ENCODE results near the gene USP15. TPM values are rescaled to one million over a fixed set of nuclear protein-coding genes. Genes with fewer than 3 reads are reported as not detected.

USP15 gene
- total RNA-seq, 4 donors from 2014 or later, result 74.6 to 168 (median 108) TPM

DNA sequence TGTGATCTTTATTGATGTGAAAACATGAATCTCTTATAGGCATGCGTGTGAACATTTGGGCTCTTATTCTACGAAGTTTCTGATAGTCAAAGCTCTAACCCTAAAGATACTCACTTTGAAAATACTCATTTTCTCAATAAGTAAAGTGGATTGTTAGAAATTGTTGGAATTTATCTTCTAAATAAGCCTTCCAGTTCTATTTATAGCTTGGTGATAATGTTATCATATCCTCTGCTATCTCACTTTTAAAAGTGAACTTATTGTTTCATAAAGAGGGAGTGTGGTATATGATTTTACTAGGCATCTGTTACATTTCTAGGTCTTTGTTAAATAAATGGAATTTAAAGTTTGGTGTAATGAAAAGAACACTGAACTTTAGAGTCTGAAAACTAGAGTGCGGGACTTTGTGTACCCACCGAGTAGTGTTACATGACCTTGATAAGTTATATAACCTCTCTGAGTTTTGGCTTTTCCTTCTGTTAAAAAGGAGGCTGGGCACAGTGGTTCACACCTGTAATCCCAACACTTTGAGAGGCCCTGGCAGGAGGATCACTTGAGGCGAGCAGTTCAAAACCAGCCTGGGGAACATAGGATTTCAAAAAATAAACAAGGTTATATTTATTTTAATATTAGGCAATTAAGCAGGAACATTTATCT is 13.6 kb downstream of the USP15 start:
- no peaks in the 10 kb centered on the region for H3K27me3 ChIP-seq
- no peak for DNase-seq
- H3K4me3 ChIP-seq, result no peak overlapping the region
- no peaks in the 10 kb centered on the region for H3K9me3 ChIP-seq
- no peak for TF ChIP-seq POLR2A (IDR thresholded peaks at IDR 0.05)
- TF ChIP-seq, protein P1, sequence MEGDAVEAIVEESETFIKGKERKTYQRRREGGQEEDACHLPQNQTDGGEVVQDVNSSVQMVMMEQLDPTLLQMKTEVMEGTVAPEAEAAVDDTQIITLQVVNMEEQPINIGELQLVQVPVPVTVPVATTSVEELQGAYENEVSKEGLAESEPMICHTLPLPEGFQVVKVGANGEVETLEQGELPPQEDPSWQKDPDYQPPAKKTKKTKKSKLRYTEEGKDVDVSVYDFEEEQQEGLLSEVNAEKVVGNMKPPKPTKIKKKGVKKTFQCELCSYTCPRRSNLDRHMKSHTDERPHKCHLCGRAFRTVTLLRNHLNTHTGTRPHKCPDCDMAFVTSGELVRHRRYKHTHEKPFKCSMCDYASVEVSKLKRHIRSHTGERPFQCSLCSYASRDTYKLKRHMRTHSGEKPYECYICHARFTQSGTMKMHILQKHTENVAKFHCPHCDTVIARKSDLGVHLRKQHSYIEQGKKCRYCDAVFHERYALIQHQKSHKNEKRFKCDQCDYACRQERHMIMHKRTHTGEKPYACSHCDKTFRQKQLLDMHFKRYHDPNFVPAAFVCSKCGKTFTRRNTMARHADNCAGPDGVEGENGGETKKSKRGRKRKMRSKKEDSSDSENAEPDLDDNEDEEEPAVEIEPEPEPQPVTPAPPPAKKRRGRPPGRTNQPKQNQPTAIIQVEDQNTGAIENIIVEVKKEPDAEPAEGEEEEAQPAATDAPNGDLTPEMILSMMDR (IDR thresholded peaks at IDR 0.05), result no peak
- H3K27ac ChIP-seq, result no peak overlapping the region
- H3K36me3 ChIP-seq, result no peaks in the 10 kb centered on the region
- H3K4me1 ChIP-seq, result peaks cover 0 to 9% (median 4%) of the 10 kb centered on the region in 4 donors

DNA sequence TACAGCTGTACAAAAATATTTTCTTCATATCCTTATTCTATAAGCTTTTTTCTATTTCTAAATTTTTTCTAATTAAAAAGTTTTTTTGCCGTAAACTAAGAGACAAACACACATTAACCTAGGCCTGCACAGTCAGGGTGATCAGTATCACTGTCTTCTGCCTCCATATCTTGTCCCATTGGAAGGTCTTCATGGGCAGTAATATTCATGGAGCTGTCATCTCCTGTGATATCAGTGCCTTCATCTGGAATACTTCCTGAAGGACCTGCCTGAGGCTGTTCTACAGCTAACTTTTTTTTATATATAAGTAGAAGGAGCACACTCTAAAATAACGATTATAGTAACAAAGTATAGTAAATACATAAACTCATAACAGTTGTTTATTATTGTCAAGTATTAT is 17.8 kb downstream of the USP15 start:
- TF ChIP-seq POLR2A (IDR thresholded peaks at IDR 0.05), result no peak
- TF ChIP-seq, protein P1 (IDR thresholded peaks at IDR 0.05), result no peak
- no peak for DNase-seq
- no peaks in the 10 kb centered on the region for H3K9me3 ChIP-seq
- H3K4me3 ChIP-seq, result no peak overlapping the region
- peaks cover 0 to 8% (median 0%) of the 10 kb centered on the region in 4 donors for H3K4me1 ChIP-seq
- H3K36me3 ChIP-seq, result no peaks in the 10 kb centered on the region
- H3K27me3 ChIP-seq, result no peaks in the 10 kb centered on the region
- H3K27ac ChIP-seq, result no peak overlapping the region

DNA sequence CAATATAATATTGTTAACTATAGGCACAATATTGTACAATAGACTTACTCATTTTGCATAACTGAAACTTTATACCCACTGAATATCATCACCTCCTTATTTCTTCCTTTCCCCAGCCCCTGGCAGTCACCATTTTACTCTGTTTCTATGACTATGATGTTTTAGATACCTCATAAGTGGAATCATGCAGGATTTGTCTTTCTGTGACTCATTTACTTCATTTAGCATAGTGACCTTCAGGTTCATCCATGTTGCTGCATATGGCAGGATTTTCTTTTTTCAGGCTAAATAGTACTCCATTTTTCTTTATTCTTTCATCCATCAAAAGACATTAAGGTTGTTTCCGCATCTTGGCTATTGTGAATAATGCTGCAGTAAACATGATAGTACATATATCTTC is 18.9 kb downstream of the USP15 start:
- Histone ChIP-seq H3K4me3 (no peak overlapping the region), H3K9me3 (no peaks in the 10 kb centered on the region), H3K4me1 (peaks cover 0 to under 1% (median 0%) of the 10 kb centered on the region in 4 donors), H3K27me3 (no peaks in the 10 kb centered on the region), H3K27ac (no peak overlapping the region), H3K36me3 (no peaks in the 10 kb centered on the region)
- no peak for DNase-seq
- TF ChIP-seq, protein P1 (IDR thresholded peaks at IDR 0.05), result no peak
- TF ChIP-seq POLR2A (IDR thresholded peaks at IDR 0.05), result no peak

DNA sequence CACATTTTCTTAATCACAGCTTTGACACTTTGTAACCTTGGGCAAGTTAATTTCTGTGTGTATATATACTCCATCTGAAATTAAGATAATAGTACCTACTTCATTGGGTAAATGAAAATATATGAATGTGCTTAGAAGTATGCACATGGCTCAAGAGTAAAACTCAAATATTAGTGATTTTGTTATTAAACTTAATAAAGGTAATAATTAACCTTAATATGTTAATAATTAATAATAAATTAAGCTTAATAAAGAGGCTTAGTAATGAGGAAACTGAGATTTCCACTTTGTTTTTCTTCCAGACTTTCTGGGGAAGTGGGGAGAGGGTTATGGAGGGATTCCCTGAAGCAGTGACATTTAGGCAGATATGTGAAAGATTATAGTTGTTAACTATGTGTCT is 19.8 kb downstream of the USP15 start:
- no peak for DNase-seq
- Histone ChIP-seq H3K4me1 (no peaks in the 10 kb centered on the region), H3K27ac (no peak overlapping the region), H3K9me3 (no peaks in the 10 kb centered on the region), H3K27me3 (no peaks in the 10 kb centered on the region), H3K4me3 (no peak overlapping the region), H3K36me3 (no peaks in the 10 kb centered on the region)
- TF ChIP-seq POLR2A (IDR thresholded peaks at IDR 0.05), result no peak
- TF ChIP-seq, protein P1 (IDR thresholded peaks at IDR 0.05), result no peak

DNA sequence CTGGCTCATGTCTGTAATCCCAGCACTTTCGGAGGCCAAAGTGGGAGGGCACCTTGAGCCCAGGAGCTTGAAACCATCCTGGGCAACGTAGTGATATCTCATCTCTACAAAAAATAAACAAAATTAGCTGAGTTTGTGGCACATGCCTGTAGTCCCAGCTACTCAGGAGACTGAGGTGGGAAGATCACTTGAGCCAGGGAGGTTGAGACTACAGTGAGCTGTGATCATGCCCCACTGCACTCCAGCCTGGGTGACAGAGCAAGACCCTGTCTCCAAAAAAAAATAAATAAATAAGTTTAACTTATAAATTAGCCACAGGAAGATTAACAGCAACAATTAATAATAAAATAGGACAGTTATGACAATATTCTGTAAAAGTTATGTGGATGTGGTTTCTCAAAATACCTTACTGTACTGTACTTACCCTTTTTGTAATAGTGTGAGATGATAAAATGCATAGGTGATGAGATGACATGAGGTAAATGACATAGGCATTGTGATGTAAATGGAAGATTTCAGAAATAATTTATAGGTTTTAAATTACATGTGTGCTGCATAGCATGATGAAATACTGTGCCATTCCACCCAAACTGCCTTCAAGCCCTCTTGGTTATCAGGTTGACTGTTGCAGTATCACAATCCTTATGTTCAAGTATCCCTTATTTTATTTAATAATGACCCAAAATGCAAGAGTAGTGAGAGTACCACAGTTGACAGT is 22.0 kb downstream of the USP15 start:
- H3K36me3 ChIP-seq, result no peaks in the 10 kb centered on the region
- TF ChIP-seq, protein P1 (IDR thresholded peaks at IDR 0.05), result no peak
- TF ChIP-seq POLR2A (IDR thresholded peaks at IDR 0.05), result no peak
- no peak overlapping the region for H3K27ac ChIP-seq
- H3K27me3 ChIP-seq, result no peaks in the 10 kb centered on the region
- no peaks in the 10 kb centered on the region for H3K4me1 ChIP-seq
- no peaks in the 10 kb centered on the region for H3K9me3 ChIP-seq
- DNase-seq, result no peak
- H3K4me3 ChIP-seq, result no peak overlapping the region

Data from Peyer's patch (tissue), 4 donors.